CD4-positive, alpha-beta T cell (primary cell): ENCODE measurements around the gene EIF4A3. TPM values are rescaled to one million over a fixed set of nuclear protein-coding genes. Genes with fewer than 3 reads are reported as not detected.

Experiments
- ATAC-seq: fragments of 200-7000 bp; cut with Tn5 transposase; one replicate; pipeline ENCODE4 v1.10.0; 2022; ENCODE audit warnings: mild to moderate bottlenecking; ENCODE audit not compliant: poor library complexity
- CTCF ChIA-PET: fragments of 350-600 bp; sonication (Branson Sonifier 250); formaldehyde crosslinking; loops from one replicate; lab custom pipeline; 2021; ENCODE audit warnings: antibody characterized with exemption, inconsistent platforms; lab: Charles Lee
- POLR2A ChIA-PET: fragments of 350-600 bp; sonication (Branson Sonifier 250); formaldehyde crosslinking; loops from one replicate; lab custom pipeline; 2021; ENCODE audit warnings: antibody characterized with exemption, inconsistent platforms; lab: Charles Lee
- DNase-seq, 14 experiments: peaks; one replicate each; pipeline ENCODE4 v3.0.0-alpha.2; 2013 to 2020; ENCODE audit warnings: mixed read lengths in 2 of 14
- H3K27ac ChIP-seq, 2 donors: one replicate each; pipeline versions ENCODE4 v1.5.1 to v1.7.0; 2013; ENCODE audit warnings: low read length in 2 of 2, low read depth in 1 of 2, mild to moderate bottlenecking in 1 of 2
- H3K27me3 ChIP-seq, 2 experiments: 1 replicate in 1 of 2; 2 replicates in 1 of 2; pipeline versions ENCODE4 v1.6.1 to v1.7.0; 2013; ENCODE audit warnings: low read length in 2 of 2, control low read depth in 1 of 2, mild to moderate bottlenecking in 1 of 2, moderate library complexity in 1 of 2; ENCODE audit not compliant: insufficient read depth in 2 of 2, control insufficient read depth in 1 of 2
- H3K36me3 ChIP-seq: one replicate; pipeline ENCODE4 v1.6.1; 2013; ENCODE audit warnings: low read length, control low read depth; ENCODE audit not compliant: insufficient read depth
- H3K4me1 ChIP-seq: one replicate; pipeline ENCODE4 v1.6.1; 2013; ENCODE audit warnings: low read length, control low read depth; ENCODE audit not compliant: insufficient read depth
- H3K4me3 ChIP-seq: one replicate; pipeline ENCODE4 v1.5.1; 2013; ENCODE audit warnings: mild to moderate bottlenecking, low read length, moderate library complexity
- H3K9me3 ChIP-seq, 2 experiments: 1 replicate in 1 of 2; 2 replicates in 1 of 2; pipeline versions ENCODE4 v1.6.1 to v1.7.0; 2013; ENCODE audit warnings: low read length in 2 of 2, mild to moderate bottlenecking in 2 of 2, control low read depth in 1 of 2, moderate library complexity in 1 of 2; ENCODE audit not compliant: control insufficient read depth in 1 of 2, insufficient read depth in 1 of 2
- H3K27ac Mint-ChIP-seq: one replicate; pipeline ENCODE4 v1.8.0; 2020; ENCODE audit warnings: mixed read lengths
- H3K27me3 Mint-ChIP-seq: one replicate; pipeline ENCODE4 v1.8.0; 2021; ENCODE audit warnings: mixed read lengths
- H3K36me3 Mint-ChIP-seq: one replicate; pipeline ENCODE4 v1.8.0; 2021; ENCODE audit warnings: low read depth, mixed read lengths
- H3K4me1 Mint-ChIP-seq: one replicate; pipeline ENCODE4 v1.8.0; 2021; ENCODE audit warnings: low read depth, mixed read lengths
- H3K4me3 Mint-ChIP-seq: one replicate; pipeline ENCODE4 v1.8.0; 2020; ENCODE audit warnings: mild to moderate bottlenecking, mixed read lengths
- H3K9me3 Mint-ChIP-seq: one replicate; pipeline ENCODE4 v1.8.0; 2020; ENCODE audit warnings: mixed read lengths
- CTCF ChIP-seq: fragments of 200-600 bp; IDR thresholded peaks from one replicate; pipeline ENCODE4 v1.8.0; 2022; ENCODE audit warnings: antibody characterized with exemption, mild to moderate bottlenecking
- intact Hi-C, 2 experiments: fragments of 100-400 bp; cut with DNase I in 1 of 2; cut with micrococcal nuclease in 1 of 2; formaldehyde crosslinking; loops; one replicate each; pipeline versions ENCODE4 v1.15.1 to v1.9.0; 2023 to 2025; cut with DNase I, micrococcal nuclease
- total RNA-seq, 174 experiments: library from RNA in 2 of 174; stranded (reverse) in 2 of 174; gene quantifications; one replicate each; pipeline ENCODE4 v1.2.3 and lab custom pipeline; 2021 to 2026

EIF4A3 gene
- total RNA-seq, 2 experiments from 2014 or later: 79.6 to 79.7 TPM

- Mint-ChIP-seq H3K27me3 (no peaks in the 10 kb centered on the region), H3K27ac (no peak overlapping the region), H3K4me3 (no peak overlapping the region), H3K9me3 (no peaks in the 10 kb centered on the region), H3K4me1 (no peaks in the 10 kb centered on the region), H3K36me3 (no peaks in the 10 kb centered on the region)
- no peaks in the 10 kb centered on the region for H3K36me3 ChIP-seq
- H3K4me3 ChIP-seq: no peak overlapping the region
- TF ChIP-seq CTCF: no peak
- intact Hi-C loops: no loop called here
- ChIA-PET CTCF (no interaction called here), POLR2A (no interaction called here)
- no peaks in the 10 kb centered on the region for H3K4me1 ChIP-seq
- ATAC-seq: no peak
- no peaks in the 10 kb centered on the region for H3K27me3 ChIP-seq
- H3K27ac ChIP-seq: no peak overlapping the region
- no peaks in the 10 kb centered on the region for H3K9me3 ChIP-seq
- DNase-seq: no peak
Measured at GRCh38 chr17:80115159-80115558, 31.8 kb downstream of the EIF4A3 start.

- CTCF ChIA-PET: no interaction called here
- H3K27me3 Mint-ChIP-seq: no peaks in the 10 kb centered on the region
- H3K4me3 Mint-ChIP-seq: no peak overlapping the region
- no peaks in the 10 kb centered on the region for H3K9me3 Mint-ChIP-seq
- H3K27ac ChIP-seq: no peak overlapping the region
- POLR2A ChIA-PET: no interaction called here
- TF ChIP-seq CTCF: no peak
- H3K4me1 Mint-ChIP-seq: no peaks in the 10 kb centered on the region
- no peaks in the 10 kb centered on the region for H3K36me3 ChIP-seq
- H3K27ac Mint-ChIP-seq: no peak overlapping the region
- no peak for DNase-seq
- H3K4me1 ChIP-seq: no peaks in the 10 kb centered on the region
- no peak overlapping the region for H3K4me3 ChIP-seq
- ATAC-seq: no peak
- no peaks in the 10 kb centered on the region for H3K27me3 ChIP-seq
- no peaks in the 10 kb centered on the region for H3K9me3 ChIP-seq
- no peaks in the 10 kb centered on the region for H3K36me3 Mint-ChIP-seq
- intact Hi-C loops: no loop called here
Measured at GRCh38 chr17:80114758-80115157, 32.2 kb downstream of the EIF4A3 start.

- DNase-seq (no peak), ATAC-seq (no peak)
- no peaks in the 10 kb centered on the region for H3K27me3 ChIP-seq
- intact Hi-C loops: no loop called here
- H3K27ac ChIP-seq: no peak overlapping the region
- ChIA-PET CTCF (interaction anchor here (0.5 kb wide), 1 partner anchor 98 kb away, joined by 3 read pairs; no protein-coding TSS in a partner anchor), POLR2A (no interaction called here)
- H3K9me3 ChIP-seq: no peaks in the 10 kb centered on the region
- no peaks in the 10 kb centered on the region for H3K36me3 ChIP-seq
- H3K9me3 Mint-ChIP-seq: no peaks in the 10 kb centered on the region
- no peaks in the 10 kb centered on the region for H3K36me3 Mint-ChIP-seq
- no peaks in the 10 kb centered on the region for H3K4me1 ChIP-seq
- no peaks in the 10 kb centered on the region for H3K27me3 Mint-ChIP-seq
- H3K4me3 Mint-ChIP-seq: no peak overlapping the region
- H3K4me3 ChIP-seq: no peak overlapping the region
- no peaks in the 10 kb centered on the region for H3K4me1 Mint-ChIP-seq
- TF ChIP-seq CTCF: no peak
- H3K27ac Mint-ChIP-seq: no peak overlapping the region
Measured at GRCh38 chr17:80113033-80113484, 33.9 kb downstream of the EIF4A3 start.
